Measurements from ENCODE around the gene MED13L. TPM values are rescaled to one million over a fixed set of nuclear protein-coding genes. Genes with fewer than 3 reads are reported as not detected.

The MED13L gene
- total RNA-seq, 2 experiments from 2014 or later: 39.5 to 41.8 TPM

DNA sequence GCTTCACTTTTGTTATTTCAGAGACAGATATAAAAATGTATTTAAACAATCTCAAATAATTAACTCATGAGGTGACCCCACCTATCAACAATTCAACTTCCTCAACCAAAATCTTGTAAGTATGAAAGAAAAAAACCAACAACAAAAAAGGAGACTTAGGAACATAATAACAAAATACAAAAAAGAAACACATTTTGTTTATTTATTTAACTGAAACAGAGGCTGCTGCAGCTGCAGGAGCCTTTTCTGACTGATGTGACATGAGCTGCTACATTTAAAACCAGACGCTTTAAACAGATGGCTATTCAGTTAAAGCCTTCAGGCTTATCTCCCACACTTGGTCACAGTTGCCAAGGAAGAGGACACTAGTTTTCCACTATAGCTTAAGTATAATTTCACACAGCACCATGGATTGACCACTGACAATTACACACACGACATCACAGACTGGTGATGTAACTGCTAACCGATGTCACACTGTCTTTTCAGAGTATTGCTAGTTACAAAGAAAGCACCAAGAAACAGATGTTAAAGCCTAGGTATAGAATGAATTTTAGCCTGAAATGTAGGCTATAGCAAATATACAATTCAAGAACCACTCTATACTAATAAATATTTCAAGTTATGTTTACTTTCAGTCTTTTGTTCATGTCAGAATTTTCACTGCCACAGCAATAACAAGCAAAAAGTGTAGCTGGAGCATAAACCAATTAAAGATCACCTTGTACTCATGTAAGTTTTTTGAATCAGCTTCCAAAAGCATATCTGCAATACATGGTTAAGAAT lies 113.0 kb downstream of the MED13L start:
- Mint-ChIP-seq H3K36me3 (ENCODE audit: low read depth) (peaks cover 2% of the 10 kb centered on the region), H3K4me3 (no peak overlapping the region), H3K27me3 (no peaks in the 10 kb centered on the region), H3K9me3 (no peaks in the 10 kb centered on the region), H3K4me1 (ENCODE audit: low read depth) (peaks cover 43% of the 10 kb centered on the region), H3K27ac (peak overlapping the region; percentile 66)
- ChIA-PET CTCF (interaction anchor here (1.0 to 1.5 kb wide), 7 partner anchors 12 to 71 kb away, joined by 3 to 4 read pairs (median 3); no protein-coding TSS in a partner anchor), POLR2A (interaction anchor here (0.7 to 0.9 kb wide), 2 partner anchors 19 to 23 kb away, joined by 3 read pairs; no protein-coding TSS in a partner anchor)
- peak; percentile 29 for DNase-seq
- TF ChIP-seq, protein P1, sequence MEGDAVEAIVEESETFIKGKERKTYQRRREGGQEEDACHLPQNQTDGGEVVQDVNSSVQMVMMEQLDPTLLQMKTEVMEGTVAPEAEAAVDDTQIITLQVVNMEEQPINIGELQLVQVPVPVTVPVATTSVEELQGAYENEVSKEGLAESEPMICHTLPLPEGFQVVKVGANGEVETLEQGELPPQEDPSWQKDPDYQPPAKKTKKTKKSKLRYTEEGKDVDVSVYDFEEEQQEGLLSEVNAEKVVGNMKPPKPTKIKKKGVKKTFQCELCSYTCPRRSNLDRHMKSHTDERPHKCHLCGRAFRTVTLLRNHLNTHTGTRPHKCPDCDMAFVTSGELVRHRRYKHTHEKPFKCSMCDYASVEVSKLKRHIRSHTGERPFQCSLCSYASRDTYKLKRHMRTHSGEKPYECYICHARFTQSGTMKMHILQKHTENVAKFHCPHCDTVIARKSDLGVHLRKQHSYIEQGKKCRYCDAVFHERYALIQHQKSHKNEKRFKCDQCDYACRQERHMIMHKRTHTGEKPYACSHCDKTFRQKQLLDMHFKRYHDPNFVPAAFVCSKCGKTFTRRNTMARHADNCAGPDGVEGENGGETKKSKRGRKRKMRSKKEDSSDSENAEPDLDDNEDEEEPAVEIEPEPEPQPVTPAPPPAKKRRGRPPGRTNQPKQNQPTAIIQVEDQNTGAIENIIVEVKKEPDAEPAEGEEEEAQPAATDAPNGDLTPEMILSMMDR (IDR thresholded peaks at IDR 0.05): no peak
- intact Hi-C loops (cut with micrococcal nuclease): no loop called here
- ATAC-seq: peak; percentile 45

DNA sequence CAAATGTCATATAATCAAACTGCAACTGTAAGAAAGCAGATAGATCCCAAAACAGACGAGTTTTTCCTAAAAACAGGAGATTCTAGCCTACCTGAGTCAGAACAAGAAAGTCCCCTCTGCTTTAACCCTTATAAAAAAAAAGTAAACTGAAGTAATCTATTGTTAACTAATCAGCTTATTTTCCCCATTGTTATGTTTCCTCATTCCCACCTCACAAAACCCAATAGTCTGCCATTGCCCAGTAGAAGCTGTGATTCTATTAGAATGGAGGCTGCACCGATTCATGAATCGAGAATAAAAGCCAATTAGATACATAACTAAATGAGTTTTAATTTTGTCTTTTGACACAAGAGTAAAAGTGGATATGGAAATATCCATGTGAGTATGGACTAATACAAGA lies 115.4 kb downstream of the MED13L start:
- peaks cover 57% of the 10 kb centered on the region for H3K4me1 Mint-ChIP-seq (ENCODE audit: low read depth)
- H3K27ac Mint-ChIP-seq: no peak overlapping the region
- ATAC-seq: no peak
- H3K9me3 Mint-ChIP-seq: no peaks in the 10 kb centered on the region
- CTCF ChIA-PET: no interaction called here
- intact Hi-C loops (cut with micrococcal nuclease): no loop called here
- no peak overlapping the region for H3K4me3 Mint-ChIP-seq
- POLR2A ChIA-PET: no interaction called here
- no peak for DNase-seq
- TF ChIP-seq, protein P1 (IDR thresholded peaks at IDR 0.05): no peak
- H3K27me3 Mint-ChIP-seq: no peaks in the 10 kb centered on the region
- H3K36me3 Mint-ChIP-seq (ENCODE audit: low read depth): no peaks in the 10 kb centered on the region

DNA sequence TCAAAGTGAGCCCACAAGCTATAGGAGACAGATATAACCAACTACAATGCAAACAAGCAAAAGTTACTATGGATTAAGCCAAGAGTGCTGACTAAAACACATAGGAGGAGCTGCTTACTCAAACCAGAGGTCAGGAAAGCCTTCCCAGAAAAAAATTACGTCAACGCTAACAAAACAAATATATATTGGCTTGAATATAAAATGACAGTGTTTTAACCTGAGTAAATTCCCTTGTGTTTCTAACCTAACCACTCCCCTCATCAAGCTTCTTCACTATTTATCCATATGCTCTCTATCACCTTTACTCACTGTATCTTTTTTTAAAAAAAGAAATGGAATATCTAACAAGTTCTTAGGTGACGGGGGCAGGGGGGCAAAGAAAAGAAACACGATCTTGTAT lies 115.9 kb downstream of the MED13L start:
- ChIA-PET POLR2A (no interaction called here), CTCF (no interaction called here)
- H3K36me3 Mint-ChIP-seq (ENCODE audit: low read depth): no peaks in the 10 kb centered on the region
- peaks cover 59% of the 10 kb centered on the region for H3K4me1 Mint-ChIP-seq (ENCODE audit: low read depth)
- ATAC-seq: no peak
- no peaks in the 10 kb centered on the region for H3K9me3 Mint-ChIP-seq
- no peaks in the 10 kb centered on the region for H3K27me3 Mint-ChIP-seq
- DNase-seq: no peak
- H3K27ac Mint-ChIP-seq: no peak overlapping the region
- intact Hi-C loops (cut with micrococcal nuclease): no loop called here
- TF ChIP-seq, protein P1 (IDR thresholded peaks at IDR 0.05): no peak
- H3K4me3 Mint-ChIP-seq: no peak overlapping the region

DNA sequence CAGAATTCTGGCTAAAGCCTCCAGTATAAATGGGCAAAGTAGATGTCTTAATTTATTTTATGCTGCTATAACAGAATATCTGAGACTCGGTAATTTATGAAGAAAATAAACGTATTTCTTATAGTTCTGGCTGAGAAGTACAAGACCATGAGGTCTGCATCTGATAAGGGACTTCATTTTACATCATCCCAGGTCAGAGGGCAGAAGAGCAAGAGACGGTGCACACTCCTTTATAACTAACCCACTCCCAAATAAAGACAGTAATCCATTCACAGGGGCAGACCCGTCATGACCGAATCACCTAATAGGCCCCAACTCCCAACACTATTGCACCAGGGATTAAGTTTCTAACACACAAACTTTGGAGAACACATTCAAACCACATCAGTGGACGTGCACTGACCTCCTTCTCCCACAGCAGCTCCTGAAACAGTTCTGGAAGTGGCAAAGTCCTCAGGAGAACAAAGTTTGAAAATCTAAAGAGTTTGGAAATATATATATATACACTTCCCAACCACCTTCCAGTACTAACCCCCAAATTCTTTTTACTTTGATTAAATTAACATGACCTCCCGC lies 116.5 kb downstream of the MED13L start:
- Mint-ChIP-seq H3K27me3 (no peaks in the 10 kb centered on the region), H3K4me3 (no peak overlapping the region), H3K4me1 (ENCODE audit: low read depth) (peaks cover 53% of the 10 kb centered on the region), H3K27ac (no peak overlapping the region), H3K9me3 (no peaks in the 10 kb centered on the region), H3K36me3 (ENCODE audit: low read depth) (no peaks in the 10 kb centered on the region)
- POLR2A ChIA-PET: no interaction called here
- no peak for DNase-seq
- CTCF ChIA-PET: no interaction called here
- TF ChIP-seq, protein P1 (IDR thresholded peaks at IDR 0.05): no peak
- no peak for ATAC-seq
- intact Hi-C loops (cut with micrococcal nuclease): no loop called here

DNA sequence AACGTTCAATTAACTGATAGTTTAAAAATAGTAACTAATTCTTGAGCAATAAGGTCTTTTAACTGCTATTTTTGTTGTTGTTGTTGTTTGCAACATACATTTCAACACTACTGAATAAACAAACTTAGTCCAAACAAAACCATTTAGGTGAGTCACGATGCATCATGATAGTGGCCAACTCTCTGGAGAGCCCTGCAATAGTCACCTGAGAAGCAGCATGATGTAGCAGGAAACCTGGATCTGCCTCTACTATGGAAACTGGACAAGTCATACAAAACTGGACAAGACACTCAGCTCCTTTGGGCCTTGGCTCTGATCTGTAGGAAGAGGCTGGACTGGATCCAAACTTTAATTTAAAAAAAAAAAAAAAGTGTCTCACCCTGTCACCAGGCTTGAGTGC lies 117.3 kb downstream of the MED13L start:
- ChIA-PET CTCF (interaction anchor here (1.2 kb wide), 1 partner anchor 76 kb away, joined by 3 read pairs; no protein-coding TSS in a partner anchor), POLR2A (no interaction called here)
- Mint-ChIP-seq H3K27me3 (no peaks in the 10 kb centered on the region), H3K4me1 (ENCODE audit: low read depth) (peaks cover 47% of the 10 kb centered on the region), H3K36me3 (ENCODE audit: low read depth) (no peaks in the 10 kb centered on the region), H3K4me3 (no peak overlapping the region), H3K9me3 (no peaks in the 10 kb centered on the region), H3K27ac (no peak overlapping the region)
- ATAC-seq (no peak), DNase-seq (no peak)
- TF ChIP-seq, protein P1 (IDR thresholded peaks at IDR 0.05): no peak
- intact Hi-C loops (cut with micrococcal nuclease): no loop called here

Measured in activated CD8-positive, alpha-beta T cell treated with anti-CD3 and anti-CD28 coated beads for 36 hours (primary cell).